Hepatic stellate cell (primary cell): Measurements from ENCODE around the gene TMEM229A.
A peak's percentile ranks its signal among the peaks of the same experiment; 100 is the strongest.
"Not testable (repeated sequence)": the region's sequence is repeated elsewhere in the genome, so short reads cannot be mapped to it uniquely, and the experiment has no call there.

Source experiments
- DNase-seq: peaks from one replicate; pipeline ENCODE4 v3.0.0; 2011; ENCODE audit warnings: low spot score

TMEM229A gene

DNA sequence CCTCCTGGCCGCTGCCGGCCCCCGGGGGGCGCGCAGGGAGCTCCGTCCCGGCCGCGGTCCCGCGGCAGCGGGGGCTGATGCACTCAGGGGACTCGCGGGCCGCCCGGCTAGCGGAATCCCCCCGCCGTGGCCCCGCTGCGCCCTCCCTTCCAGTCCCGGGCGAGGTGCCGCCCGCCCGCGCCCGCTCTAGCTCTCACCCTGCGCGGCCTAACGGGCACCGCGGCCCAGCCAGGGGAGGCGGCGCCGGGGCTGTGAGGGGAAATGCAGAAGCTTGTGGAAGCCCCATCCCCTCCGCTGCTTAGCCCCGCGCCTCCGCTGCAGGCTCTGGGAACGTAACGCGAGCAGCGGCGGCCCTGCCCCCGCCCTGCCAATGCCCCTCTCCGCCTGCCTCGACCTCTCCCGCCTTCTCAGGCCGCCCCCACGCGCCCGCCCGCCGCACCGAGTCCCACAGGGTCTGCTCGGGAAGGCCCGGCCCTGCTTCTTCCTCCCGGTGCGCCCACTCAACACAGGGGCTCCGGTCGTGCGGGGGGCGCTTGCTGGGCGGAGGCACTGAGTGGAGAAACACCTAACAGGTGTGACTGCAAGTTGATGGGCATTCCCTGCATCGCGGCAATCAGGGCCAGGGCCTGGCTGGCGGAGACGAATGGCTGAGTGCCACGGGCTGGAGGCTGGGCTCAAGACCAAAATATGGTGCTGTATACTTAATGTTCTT lies 384 bp upstream of the TMEM229A start:
- peak; percentile 5 for DNase-seq

DNA sequence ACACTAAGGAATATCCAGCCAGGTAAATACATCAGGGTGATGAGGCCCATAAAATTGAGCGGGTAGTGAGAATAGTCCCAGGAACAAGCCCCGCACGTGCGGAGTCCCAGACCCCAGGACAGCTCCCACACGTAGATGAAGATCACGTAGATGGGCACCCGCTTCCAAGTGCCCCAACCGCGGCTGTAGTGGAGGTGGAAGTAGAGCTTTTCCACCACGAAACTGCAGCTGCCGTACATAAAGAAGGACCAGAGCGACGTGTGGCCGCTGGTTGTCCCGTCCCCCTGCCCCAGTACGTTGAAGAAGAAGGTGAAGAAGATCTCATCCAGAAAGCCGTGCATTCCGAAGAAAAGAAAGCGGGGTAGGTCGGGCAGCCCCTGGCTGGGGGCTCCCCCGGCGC lies 948 bp downstream of the TMEM229A start:
- DNase-seq, result no peak

DNA sequence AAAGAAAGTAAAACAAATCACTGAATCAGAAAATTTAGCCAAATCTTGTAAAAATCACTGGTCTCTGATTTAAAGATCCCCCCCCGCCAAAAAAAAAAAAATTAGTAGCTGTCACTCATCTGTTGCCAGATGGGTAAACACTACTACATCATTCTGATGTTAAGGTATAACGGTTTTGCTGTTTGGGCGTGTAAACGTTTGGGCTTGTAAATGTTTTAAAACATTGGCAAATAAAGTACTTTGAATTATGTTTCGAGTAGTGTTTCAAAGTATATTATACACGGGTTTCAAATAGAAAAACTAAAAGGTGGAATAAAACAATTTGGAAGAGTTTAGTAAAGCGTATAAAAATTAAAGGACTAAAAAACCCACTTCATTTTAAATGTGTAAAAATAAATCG lies 1.5 kb downstream of the TMEM229A start:
- no peak for DNase-seq

DNA sequence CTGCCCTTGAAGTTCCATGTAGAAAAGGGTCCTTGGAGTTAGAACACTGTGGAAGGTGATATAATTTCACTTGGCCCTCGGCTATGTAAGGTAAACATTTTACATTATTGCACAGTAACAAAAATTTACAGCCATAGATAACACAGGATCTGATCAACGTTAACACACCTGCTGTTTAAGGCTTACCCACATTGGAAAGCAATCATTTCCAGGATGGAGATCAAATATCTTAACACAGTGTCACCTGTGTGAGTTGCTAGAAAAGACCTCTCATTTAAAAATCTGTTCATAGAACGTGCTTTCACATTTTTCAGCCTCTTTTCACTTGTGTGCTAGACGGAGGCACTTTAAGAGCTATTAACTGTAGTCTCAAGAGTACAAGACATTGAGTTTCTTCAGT lies 1.9 kb downstream of the TMEM229A start:
- no peak for DNase-seq

DNA sequence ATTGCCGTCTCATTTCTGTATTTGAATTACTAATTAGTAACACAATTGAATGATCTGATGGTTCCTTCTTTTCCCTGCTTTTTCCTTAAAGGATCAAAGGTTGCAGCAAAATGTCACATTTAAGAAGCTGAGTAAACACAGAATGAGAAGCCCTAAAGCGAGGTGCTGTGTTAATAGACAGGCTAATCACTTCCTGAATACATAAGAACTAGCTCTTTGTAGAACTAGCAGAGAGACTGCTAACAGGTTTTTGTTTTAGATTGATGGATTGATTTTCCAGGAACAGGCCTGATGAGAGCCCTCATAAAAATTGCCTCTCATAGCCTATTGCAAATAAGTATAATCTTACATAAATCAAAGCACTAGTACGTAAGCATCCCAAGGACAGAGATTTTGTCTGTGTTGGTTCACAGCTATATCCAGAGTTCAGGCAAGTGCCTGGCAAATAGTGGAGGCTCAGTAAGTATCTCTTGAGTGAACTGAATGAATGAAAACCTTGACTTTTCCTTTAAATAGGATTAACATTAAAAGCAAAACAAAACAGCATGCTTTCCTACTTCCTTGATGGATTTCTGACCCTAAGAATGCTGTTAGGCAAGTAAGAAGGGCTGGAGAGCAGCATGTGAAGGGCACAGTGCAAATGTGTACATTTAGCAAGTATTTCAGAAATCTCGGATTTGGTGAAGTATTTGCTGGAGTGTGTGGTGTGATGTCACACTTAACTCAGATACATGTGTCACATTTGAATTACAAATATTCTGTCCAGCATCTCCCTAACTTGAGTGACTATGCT lies 3.3 kb downstream of the TMEM229A start:
- no peak for DNase-seq

DNA sequence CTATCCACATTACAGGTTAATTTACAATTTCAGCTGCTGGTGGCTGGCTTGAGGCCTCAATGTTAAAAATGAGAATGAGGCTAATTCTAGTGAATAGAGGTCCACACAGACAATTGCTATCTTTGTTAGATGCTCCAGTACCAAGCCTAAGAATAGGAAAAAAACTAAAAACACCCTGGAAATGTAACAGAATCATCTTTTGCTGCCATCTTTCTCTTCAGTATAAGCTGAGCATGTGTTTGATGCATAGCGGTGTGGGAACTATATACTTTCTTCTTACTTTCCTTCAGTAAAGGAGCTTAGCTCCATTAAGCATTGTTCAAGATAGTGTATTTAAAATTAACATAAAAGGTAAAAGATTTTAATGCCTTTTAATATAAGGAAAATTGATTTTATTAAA lies 5.6 kb downstream of the TMEM229A start:
- no peak for DNase-seq

DNA sequence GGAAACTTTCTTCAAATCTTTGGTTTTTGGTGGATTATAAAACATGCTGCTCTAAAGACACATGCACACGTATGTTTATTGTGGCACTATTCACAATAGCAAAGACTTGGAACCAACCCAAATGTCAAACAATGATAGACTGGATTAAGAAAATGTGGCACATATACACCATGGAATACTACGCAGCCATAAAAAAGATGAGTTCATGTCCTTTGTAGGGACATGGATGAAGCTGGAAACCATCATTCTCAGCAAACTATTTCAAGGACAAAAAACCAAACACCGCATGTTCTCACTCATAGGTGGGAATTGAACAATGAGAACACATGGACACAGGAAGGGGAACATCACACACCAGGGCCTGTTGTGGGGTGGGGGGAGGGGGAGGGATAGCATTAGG lies 8.5 kb downstream of the TMEM229A start:
- not testable (repeated sequence) for DNase-seq

DNA sequence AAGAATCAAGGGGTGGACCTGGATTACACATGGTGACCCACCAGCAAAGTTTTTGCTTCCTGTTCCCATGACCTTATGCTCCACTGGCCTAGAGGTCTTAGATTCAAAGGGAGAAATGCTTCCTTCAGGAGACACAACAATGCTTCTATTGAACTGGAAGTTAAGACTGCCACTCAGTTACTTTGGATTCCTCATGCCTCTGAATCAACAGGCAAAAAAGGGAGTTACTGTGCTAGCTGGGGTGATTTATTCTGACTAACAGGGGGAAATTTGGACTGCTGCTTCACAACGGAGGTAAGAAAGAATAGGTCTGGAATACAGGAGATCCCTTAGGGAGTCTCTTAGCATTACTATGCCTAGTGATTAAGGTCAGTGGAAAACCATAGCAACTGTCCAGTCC lies 10.3 kb downstream of the TMEM229A start:
- no peak for DNase-seq

DNA sequence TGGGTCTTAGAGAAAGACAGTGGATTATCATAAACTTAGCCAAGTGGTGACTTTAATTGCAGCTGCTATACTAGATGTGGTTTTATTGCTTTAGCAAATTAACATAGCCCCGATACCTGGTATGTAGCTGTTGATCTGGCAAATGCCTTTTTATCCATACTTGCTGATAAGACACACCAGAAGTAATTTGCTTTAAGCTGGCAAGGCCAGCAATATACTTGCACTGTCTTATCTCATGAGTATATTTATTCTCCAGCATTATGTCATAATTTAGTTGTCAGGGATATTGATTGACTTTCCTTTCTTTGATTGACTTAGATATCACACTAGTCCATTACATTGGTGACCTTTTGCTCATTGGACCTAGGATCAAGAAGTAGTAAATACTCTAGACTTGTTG lies 12.8 kb downstream of the TMEM229A start:
- no peak for DNase-seq

DNA sequence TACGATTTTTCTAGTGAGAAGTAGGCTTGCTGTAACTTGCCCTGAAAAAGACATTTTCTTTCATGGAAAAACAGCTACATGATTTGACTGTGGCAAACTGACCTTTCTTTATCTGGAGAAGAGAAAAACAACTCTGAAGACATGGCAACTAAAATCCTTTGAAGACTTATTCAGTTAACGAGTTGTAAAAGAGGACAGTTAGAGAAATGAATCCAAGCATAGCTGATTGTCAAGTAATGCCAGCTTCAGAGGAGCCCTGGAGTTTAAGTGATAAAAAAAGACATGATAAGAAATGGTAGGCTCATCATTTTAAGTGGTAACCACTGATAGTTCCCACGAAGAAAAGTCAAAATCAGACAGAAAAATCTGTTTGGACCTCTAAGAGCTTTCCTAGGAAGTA lies 19.6 kb downstream of the TMEM229A start:
- no peak for DNase-seq

DNA sequence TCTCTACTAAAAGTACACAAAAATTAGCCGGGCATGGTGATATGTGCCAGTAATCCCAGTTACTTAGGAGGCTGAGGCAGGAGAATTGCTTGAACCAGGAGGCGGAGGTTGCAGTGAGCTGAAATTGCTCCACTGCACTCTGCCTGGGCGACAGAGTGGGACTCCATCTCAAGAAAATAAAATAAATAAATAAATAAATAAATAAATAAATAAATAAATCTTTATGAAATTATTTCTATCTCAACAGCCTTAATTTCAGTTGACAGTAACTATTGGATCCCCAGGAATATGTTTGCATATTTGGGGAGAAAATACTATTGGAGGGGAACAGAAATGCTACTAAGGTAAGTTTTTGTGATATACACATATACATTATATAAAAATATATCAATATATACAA lies 20.0 kb downstream of the TMEM229A start:
- DNase-seq, result no peak

DNA sequence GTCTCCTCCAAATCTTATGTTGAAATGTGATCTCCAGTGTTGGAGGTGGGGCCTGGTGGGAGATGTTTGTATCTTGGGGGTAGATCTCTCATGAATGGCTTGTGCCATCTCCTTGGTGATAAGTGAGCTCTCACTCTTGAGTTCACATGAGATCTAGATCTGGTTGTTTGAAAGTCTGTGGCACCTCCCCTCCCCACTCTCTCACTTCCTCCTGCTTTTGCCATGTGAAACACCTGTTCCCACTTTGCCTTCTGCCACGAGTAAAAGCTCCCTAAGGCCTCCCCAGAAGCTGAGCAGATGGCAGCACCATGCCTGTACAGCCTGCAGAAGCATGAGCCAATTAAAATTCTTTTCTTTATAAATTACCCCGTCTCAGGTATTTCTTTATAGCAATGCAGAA lies 23.5 kb downstream of the TMEM229A start:
- DNase-seq, result no peak

DNA sequence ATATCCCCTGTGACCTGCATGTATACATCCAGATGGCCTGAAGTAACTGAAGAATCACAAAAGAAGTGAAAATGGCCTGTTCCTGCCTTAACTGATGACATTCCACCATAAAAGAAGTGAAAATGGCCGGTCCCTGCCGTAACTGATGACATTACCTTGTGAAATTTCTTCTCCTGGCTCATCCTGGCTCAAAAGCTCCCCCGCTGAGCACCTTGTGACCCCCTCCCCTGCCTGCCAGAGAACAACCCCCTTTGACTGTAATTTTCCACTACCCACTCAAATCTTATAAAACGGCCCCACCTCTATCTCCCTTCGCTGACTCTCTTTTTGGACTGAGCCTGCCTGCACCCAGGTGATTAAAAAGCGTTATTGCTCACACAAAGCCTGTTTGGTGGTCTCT lies 24.6 kb downstream of the TMEM229A start:
- DNase-seq, result not testable (repeated sequence)

DNA sequence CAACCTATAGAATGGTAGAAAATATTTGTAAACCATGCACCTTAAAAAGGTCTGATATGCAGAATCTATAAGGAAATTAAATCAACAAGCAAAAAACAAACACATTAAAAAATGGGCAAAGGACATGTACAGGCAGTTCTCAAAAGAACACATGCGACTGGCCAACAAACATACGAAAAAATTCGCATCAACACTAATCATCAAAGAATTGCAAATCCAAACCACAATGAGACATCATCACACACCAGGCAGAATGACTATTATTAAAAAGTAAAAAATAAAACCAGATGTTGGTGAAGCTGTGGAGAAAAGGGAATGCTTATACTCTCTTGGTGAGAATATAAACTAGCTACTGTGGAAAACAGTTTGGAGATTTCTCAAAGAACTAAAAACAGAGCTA lies 33.2 kb downstream of the TMEM229A start:
- no peak for DNase-seq

DNA sequence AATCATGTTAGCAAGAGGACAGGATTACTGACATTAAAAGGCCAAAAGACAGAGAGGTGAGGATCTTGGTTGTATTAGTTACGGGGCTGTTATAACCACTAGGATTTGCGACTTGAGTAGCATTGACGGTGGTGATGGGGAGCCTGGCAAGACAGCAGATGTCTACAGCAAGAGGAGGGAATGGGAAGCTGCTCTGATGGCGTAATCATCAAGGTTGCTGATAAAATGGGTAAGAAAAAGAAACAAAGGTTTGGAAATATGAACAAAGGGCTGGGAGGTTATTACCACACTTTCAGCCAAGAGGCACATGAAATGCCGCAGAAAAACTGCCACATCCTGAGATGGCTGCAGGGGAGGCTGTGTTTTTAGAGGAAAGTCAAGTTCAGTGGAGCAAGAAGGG lies 33.9 kb downstream of the TMEM229A start:
- DNase-seq, result no peak

DNA sequence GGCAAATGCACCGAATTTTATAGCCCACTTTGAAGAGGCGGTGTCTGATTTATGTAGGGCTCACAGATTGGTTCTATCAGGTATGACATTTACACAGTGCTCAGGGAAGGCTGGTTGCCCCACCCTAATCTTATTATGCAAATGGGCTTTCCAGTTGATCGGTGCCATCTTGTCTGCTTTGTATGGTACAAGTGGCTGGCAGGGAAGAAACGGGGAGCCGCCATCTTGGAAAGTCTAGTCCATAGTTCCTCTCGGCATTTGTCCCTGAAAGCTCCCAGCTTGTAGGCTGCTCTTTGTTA lies 36.6 kb downstream of the TMEM229A start:
- DNase-seq, result no peak

DNA sequence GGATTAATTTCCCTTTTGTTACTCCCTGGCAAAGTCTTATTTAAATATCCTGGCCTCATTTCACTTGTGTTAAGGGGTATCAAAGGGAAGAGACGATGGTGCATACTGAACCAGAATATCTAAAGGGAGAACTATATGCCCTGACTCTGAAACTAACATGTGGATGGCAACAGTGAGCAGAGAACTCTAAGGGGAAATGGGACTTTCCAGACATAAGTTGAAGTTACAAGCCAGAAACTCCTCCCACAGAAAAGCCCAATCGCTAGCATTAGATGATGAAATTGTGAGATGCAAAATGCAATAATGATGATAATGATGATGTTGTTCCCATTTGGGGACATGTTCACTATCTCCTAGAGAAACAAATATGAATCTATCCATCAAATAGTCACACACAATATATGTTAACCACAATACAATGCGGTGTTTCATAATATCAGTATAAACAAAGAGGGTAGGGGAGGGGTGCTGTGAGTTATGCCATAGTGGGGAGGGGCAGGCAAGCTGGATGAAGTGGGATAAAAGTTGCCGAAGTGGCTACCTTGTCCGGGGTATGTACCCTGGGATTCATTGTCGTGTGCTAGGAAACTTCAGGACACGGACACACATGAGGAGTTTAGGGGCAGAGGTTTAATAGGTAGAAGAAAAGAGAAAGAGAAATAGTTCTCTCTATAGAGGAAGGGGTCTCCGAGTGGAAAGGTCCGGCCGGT lies 37.1 kb downstream of the TMEM229A start:
- no peak for DNase-seq

DNA sequence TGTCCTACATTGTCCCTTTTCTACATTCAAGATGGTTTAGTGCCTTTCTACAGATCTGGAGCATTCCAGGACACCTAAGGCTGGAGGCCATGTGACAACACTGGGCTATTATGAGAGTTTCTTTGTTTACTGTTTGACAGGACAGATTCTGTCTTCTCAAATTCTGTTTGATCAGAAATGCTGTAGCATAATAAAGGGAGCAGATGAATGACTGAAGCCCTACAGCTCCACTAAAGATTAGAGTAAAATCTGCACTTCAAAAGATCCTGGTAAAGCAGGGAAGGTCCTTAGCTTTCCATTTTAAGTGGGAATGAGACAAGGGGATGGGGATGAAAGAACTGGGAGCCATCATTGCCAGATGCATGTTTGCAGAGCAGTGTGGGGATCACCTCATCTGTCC lies 38.4 kb downstream of the TMEM229A start:
- no peak for DNase-seq

DNA sequence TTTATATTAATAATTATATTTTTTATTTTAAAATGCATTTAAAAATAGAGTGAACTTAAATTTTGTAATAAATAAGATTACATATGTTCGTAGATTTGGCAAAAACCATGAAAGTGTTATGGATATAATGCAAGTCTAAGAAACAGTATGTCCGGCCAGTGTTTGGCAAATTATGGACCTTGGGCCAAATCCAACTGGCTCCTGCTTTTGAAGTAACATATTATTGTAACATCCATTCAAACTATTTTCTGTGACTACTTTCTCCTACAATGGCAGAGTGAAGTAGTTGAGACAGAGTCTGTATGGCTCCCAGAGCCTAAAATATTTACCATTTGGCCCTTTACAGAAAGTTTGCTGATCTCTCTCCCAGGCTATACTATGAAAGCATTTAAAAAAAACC lies 38.9 kb downstream of the TMEM229A start:
- no peak for DNase-seq

DNA sequence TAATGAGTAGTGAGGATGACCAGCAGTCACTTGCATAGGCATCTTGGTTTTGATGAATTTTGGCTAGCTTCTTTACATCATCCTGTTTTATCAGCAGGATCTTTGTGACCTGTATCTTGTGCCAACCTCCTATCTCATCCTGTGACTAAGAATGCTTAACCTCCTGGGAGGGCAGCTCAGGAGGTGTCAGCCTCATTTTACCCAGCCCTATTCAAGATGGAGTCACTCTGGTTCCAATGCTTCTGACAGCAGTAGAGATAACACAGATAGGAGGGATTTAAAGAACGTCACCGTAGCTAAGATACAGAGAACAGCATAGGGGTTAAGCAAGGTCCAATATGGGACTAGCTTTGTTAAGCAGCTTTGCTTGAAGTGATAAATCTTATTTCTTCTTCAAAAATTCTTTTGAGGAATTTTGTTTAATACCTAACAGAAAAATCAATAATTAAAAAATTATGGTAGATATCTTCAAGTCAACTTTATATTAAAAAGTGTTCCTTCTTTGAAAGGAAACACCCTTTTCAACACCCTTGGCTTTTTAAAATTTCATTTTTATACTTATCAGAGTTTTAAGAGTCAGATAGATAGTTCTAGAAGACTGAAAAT lies 39.9 kb downstream of the TMEM229A start:
- no peak for DNase-seq

DNA sequence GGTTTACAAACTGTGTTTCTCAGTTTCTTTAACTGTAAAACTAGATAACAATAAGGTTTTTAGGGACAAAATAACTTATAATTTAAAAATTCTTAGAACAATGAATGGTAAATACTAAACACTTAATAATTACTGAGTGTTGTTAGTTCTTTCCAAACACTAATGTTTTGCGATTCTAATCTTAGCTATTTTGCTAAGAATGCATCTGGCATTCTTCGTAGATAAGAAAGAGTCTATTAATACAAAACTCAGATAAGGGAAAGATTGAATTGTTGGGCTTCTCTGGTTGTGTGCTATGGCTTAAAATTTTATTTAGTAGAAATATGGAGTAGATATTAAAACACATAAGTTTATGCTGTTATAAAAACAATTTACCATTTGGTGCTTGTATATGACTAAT lies 45.4 kb downstream of the TMEM229A start:
- no peak for DNase-seq
